ENCODE data around the gene PTPRD.
"Not testable (repeated sequence)": the region's sequence is repeated elsewhere in the genome, so short reads cannot be mapped to it uniquely, and the experiment has no call there.

Gene PTPRD

DNA sequence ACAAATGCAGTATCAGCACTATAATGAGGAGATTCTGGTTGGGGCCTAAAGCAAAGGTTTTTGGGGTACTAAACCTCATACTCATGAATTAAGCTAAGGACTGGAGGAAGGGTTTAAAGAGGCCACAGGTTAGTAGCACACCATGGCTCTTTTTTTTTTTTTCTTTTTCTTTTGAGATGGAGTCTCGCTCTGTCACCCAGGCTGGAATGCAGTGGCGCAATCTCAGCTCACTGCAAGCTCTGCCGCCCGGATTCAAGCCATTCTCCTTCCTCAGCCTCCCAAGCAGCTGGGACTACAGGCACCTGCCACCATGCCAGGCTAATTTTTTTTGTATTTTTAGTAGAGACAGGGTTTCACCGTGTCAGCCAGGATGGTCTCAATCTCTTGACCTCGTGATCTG, 1515.5 kb downstream of the PTPRD start:
- DNase-seq: not testable (repeated sequence)

DNA sequence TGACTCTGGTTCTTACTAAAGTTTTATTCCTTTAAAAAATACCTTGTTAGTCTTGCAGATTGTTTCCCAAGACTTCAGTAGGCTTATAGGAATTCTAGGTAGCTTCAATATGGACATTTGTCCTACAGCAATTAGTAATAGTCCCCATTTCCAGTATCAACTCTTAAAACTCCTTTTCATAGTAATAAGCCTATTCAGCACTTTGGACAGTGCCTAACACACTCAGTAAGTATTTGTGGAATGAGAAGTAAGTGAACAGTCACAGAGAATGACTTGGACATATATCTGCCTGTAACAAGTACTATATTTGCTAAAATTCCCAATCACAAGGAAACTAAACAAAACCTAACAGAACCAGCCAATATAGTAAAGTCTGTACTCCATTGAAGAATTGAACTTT, 1521.4 kb downstream of the PTPRD start:
- DNase-seq: no peak

DNA sequence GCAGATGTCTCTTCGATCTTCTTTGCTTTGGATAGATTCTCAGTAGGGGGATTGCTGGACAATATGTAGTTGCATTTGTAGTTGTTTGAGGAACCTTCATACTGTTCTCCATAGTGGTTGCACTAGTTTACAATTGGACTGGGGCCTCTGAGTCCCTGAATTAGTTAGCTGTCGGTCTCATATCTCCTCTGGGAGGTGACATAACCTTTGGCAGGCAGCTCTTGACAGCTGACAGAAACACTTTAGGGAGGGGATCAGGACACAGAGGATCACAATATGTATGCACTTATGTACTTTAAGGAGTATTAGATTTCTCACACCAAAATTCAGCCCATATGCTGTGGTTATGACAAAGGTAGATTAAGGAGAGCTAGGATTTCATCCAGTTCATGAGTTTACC, 1533.3 kb downstream of the PTPRD start:
- no peak for DNase-seq

DNA sequence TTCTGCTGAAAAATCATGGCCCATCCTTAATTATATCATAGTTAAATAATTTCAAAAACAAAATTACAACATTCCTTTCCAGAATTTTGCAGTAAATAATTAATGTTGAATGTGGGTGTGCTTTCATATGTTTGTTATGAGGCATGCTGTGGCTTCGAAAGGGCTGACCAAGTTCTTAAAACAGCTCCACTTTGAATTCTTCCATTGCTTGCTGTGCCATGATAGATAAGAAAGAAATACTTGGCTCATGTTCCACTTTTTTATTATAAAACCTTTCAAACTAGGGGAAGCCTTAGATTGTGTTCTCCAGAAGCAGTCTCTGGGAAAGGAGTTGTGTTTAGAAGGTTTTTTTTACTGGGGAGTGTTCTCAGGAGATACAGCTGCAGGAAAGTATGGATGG, 1534.5 kb downstream of the PTPRD start:
- DNase-seq: no peak

DNA sequence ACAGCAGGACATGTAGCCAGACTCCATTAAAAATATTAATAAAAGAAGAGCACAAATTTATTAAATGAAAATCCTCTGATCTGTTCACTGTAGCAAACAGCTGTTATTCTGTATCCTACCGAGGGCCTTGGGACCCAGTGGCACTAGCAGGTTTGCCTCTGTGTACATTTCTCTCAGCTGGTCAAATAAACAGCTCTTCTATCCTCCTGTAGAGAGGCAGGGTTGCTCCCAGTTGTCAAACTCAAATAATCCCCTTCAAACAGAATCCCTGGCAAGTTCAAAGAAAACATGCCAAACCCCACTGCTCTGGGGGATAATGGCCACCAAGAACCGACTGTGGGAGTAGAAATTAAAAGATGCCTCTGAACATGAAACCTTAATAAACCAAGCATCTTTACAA, 1551.2 kb downstream of the PTPRD start:
- peak; percentile 90 for DNase-seq

DNA sequence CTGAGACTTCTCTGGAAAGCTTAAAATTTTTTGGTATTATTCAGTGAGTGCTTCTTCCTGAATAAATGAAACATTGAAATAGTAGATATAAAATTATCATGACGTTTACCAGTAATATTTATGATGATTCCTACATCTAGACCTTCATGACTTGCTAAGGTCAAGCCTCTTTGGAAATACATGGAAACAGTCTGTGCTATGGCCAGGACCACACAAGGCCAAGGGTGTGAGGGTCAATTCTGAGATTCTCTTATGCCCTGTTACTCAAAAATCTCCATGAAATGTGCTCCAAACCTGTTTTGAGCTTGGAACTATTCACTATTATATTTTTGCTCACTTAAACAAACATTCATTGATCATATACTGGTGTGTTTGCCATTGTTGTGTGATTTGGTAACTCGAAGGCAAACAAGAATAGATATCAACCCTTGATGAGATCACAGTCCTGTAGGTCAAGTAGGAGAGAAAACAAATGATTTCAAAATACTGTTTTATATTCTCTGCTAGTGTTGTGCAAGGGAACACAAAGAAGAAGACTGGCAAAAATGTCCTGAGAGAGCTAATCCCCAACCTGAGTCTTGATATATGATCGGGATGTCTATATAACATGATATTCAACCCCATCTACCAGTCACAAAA, 1558.3 kb downstream of the PTPRD start:
- peak; percentile 15 for DNase-seq

DNA sequence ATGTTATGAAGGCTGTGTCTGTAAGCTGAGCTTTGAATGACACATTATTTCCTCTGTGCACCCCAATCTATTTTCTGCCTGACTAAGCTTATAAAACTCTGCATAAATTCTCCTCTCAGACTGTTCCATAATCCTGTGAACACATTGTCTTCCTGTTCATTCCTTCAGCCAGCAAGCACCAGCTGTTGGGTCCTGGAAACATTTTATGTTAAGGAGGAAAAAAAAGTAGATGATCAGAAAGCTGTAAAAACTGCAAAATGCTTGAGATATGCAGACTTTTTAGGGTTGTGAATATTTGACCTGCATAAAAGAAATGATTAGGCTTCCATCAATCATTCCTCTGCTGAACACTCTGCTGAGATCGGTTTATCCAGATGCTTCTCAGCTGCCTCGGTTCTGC, 1567.2 kb downstream of the PTPRD start:
- no peak for DNase-seq

DNA sequence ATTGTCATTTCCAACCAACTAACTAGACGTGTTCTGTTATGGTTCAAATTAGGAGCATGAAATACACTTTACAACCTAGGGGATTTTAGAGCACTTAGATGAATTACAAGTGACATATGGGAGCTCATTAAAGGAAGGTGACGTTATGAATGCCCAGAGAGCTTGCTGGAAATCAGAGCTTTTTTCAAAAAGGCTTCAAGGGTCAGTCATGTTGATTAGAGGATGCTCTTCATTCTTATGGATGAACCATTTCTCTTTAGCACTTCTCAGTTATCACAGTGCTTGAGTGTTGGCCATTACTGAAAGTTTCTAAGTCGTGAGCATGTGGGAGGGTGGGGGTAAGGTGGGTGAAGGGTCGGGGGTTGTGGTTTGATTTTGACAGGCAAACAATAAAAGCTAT, 1567.7 kb downstream of the PTPRD start:
- DNase-seq: no peak

DNA sequence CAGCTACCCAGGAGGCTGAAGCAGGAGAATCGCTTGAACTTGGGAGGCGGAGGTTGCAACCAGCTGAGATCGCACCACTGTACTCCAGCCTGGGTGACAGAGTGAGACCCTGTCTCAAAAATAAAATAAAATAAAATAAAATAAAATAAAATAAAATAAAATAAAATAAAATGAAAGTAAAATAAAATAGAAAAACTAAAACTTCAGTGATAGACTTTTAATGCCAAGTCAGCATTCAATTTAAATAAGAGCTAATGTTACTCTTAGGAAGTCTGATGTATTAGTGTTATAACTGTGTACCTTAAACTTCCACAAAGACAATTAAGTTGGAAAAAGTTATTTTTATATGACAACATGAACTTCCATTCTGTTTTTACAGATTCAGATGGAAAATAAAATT, 1569.0 kb downstream of the PTPRD start:
- DNase-seq: not testable (repeated sequence)

DNA sequence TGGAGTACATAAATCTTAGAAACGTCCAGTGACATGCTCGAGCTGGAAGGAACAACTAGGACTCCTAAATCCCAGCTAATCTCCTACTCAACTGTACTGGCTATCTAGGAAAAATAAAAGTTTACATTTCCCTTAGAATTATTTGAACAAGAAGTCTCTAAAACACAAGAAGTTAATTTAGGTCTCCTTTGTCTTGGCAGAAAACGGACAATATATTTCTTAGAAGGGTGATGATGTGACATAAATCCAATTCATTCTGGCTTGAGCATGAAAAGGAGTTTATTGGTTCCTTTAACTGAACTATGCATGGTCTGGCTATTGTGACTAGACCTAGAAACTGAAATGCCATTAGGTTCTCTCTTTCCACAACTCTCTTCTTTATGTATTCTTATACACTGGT, 1571.0 kb downstream of the PTPRD start:
- DNase-seq: no peak

DNA sequence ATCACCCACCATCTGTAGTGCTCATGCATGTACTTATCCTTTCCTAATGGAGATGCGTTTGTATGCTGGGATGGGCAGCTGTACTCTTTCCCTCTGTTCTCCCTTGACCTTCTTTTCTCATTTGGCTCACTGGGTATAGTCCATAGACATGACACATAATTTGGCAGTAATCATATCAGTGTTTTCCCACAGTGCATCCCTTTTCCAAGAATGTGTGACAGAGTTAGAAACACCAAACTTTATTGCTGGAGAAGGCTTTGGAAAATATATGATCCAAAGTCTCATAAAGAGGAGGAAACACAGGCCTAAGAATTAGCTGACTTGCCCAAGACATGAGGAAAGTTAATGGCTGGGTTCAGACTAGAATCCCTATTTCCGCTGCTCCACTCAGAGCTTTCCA, 1579.8 kb downstream of the PTPRD start:
- DNase-seq: no peak

DNA sequence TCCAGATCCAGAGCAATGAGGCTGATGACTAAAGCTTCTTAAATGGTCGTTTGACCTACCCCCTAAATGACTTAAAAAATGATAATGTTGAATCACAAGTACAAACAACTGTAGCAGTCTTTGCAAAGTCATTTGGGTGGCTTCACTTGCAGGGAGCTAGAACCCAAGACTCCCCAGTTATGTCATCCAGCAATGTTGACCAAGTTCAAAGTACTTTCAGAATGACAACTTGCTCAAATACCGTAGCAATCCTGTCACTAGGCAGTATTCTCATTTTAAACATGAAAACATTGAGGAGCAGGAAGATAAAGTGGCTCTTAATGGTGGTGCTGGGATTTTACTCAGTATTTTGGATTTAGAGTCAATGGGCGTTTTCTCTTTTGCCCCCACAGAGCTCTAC, 1596.2 kb downstream of the PTPRD start:
- no peak for DNase-seq

DNA sequence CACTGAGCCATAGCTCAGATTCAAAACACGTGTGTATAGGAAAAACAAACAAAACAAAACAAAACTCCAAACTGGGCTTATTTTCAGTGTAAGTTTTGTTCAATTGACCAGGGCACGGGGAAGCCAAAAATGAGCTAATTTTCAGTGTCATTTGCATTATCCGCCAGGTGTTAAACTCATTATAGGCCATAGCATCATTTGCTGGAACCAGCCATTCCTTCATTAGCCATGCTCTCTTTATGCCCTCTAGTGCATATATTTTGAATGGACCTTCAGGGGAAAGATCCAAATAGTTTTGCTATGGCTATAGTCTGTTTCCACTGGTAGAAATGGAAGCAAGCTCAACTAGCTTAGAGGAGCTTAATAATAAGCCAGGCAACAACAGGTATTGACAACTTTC, 1608.0 kb downstream of the PTPRD start:
- DNase-seq: peak; percentile 12

DNA sequence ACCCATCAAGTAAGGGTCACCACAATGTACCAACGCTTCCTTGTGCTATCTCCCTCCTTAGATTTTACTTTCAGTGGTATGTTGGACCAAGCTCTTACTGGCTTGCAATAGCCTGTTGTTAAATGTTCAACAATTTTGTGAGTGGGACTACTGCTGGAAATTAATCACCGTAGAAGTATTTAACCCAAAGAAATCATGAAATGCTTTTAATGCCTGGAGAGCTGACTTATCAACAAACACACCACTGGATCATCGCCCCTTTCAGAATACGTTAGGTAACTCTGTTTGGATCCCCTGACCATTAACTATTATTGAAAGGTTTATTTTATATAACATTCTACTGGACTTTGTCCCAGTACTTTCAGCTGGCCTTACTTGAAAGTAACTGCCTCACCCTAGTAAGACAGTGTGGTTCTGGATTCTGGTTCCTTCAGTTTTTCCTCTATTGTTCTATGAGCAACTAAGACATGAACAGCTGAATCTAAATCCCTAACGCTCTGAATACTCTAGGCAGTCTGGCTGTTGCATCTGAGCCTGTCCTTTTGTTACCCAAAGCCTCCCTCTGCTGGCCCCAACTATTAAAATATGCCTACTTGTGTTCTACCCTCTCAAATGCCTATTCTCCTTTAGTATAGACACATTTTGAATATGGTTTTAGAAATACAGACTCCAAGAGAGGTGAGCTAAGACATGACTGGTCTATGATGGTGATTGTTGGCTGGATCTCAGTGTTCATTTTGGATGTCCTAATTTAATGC, 1609.8 kb downstream of the PTPRD start:
- DNase-seq: peak; percentile 34

DNA sequence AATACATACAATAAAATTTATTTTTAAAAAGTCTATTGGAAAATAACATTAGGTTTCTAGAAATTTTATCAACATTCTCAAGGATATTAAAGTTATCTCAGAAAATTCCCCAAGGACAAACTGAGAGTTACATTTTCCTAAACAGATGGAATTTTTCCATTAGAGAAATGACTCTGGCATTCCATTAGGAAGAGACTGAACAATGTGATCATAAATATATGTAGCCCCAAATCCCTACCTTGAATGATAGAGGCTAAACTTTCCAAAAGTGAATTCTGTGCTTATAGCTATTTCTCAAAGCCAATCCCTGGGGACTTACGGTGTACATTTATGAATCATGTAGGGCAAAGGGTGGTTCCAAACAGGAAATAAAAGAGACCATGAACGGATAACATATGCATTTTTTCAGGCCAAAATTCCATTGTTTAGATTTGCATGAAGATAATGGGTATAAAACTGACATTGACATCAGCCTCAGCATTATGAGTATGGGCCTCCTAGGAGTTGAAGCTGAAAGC, 1632.2 kb downstream of the PTPRD start:
- DNase-seq: no peak

DNA sequence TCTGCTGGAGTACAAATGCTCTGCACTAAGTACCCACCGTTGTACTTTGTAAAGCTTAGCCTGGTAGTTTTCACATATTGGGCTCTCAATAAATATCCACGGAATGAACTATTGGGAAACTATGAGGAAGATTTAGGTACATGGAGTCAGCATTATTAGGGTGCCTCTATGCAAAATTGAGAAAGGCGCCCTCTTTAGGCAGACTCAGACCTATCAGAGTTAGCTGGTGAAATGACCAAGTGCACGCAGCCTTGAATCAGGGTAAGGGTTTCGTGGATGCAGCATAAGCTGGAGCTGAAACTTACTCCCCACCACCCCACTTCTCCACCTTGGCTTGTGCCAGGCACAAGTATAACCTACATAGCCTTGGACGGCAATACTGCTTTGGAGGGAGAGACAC, 1634.5 kb downstream of the PTPRD start:
- DNase-seq: no peak

DNA sequence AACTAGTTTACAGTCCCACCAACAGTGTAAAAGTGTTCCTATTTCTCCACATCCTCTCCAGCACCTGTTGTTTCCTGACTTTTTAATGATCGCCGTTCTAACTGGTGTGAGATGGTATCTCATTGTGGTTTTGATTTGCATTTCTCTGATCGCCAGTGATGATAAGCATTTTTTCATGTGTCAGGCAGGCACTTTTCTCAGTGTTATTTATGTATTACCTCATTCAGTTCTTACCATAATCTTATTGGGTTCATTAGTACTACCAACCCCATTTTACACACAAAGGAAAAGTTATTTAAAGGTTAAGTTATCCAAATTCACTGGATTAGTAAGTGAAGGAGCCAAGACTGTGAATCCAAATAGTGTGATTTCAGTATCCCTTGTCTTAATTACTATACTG, 1644.5 kb downstream of the PTPRD start:
- DNase-seq: not testable (repeated sequence)

DNA sequence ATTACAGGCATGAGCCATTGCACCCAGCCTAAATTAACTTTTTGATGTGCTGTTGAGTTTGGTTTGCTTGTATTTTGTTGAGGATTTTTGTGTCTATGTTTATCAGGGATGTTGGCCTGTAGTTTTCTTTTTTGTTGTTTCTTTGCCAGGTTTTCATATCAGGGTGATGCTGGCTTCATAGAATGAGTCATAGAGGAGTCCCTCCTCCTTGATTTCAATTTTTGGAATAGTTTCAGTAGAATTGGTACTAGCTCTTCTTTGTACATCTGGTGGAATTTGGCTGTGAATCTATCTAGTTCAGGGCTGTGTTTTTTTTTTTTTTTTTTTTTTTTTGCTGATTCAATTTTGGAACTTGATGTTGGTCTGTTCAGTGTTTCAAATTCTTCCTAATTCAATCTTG, 1648.9 kb downstream of the PTPRD start:
- DNase-seq: no peak

DNA sequence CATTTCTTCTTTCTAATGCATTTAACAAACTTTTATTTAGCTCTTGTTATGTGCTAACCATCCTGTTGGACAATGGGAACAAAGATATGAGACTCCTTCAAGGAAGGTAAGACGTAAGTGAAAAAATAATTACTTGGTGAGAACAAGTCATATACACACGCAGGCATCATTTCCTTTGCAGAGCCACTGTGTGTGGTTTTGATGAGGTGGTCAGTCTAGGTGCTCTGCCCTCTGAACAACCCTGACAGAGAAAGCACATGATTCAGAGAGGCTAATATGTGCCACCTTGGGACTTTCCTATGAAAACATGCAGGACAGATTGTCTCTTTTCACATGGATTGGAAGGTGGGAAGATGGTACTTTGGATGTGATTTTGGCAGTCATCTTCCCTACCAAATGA, 1650.7 kb downstream of the PTPRD start:
- no peak for DNase-seq

DNA sequence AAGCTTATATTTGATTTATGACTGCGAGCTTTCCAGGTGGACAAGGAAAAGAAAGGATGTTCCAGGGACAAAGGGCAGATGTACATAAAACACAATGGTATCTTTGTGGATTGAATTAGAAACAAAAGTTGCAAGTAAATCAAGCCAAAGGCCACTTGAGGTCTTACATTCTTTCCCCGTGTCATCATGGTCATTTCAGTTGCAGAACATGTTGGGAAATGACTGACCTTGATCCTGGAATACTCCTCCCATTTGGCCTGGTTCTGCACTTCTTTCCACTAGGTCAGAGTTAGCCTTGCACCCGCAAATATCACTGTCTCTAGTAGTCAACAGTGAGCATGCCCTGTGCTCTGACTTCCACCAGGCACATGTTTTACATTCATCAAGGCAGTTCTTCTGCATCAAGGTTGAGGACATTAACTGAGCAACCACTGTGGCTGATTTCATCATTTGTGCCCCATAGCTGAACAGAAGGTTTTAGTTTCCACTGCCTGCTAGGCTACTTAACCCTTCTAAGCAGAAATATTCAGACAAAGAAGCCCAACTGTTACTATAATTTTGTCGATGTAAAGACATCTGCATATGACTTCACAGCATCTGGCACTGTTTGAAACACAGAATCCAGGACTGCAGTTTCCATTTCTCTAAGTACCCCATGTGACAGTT, 1651.5 kb downstream of the PTPRD start:
- DNase-seq: no peak

DNA sequence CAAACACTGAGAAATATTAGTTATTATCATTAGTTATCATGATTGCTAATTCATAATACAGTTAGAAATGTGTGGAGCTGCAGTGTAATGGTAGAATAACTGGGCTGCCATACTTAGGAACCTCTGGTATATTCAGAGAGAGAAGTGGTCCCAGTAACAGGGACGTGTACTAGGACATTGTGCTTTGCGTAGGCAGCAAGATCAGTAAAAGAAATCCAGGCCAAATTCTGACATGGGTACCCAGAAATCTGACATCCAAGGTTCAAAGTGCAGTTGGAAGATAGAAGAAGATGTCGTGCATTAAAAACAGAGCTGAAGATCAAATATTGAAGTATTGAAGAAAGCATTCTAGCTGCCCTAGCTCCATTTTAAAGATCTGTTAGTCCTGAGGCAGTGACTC, 1652.5 kb downstream of the PTPRD start:
- DNase-seq: no peak

DNA sequence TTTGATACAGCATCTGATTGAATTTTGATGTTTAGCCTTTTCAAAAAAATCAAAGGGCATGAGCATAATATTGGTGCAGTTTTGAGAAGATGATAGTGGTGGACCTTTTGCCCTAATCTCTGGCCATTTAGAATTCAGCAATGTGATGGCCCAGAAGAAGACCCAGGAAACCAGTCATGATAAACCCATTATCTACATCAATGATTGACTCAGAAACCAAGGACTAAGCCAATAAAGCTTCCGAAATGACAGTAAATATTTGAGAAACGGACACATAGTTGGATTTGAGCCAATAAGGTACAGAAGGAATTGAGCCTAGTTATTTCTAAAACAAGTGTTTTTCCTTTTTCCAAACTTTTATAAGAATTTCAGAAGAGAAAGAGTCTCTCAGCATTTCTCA, 1654.4 kb downstream of the PTPRD start:
- no peak for DNase-seq

DNA sequence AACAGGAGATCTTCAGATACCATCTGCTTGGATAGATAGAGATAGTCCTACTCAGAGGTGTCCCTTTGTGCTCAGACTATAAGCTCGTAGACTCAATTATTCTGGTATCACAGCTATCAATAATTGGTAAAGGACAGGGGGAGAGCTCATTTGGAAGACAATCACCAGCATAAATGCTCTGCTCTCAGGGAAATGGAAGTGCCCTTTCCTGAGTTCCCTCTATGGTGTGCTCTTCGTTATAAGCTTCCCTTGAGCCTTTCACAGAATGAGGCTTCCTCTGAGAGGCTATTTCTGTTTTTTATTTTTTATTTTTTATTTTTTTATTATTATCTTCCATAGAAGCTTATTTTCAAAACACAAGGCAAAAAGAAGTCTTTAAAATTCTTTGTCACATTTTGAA, 1657.5 kb downstream of the PTPRD start:
- DNase-seq: no peak

DNA sequence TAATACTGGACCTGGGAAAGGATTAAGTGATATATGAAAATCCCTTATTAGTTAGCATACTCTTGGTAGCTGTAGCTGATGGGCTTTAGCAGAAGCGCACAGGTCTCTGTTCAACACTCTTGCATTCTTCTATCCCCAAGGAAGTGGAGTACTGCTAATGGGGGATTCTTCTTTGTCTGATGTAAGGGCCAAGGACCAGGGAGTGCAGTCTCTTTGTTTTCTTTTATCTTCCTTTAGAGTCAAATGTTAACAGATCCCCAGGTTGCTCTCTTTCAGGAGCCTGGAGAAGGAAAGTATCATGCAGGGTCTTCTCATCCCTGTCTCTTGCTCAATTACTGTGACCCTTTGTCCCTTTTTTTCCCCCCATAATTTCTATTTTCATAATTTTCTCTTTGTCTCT, 1666.3 kb downstream of the PTPRD start:
- no peak for DNase-seq
